ENCODE measurements around the gene NPEPL1. TPM values are rescaled to one million over a fixed set of nuclear protein-coding genes. Genes with fewer than 3 reads are reported as not detected.

The NPEPL1 gene
- polyA plus RNA-seq, 1 donor (not counting 4 experiments of a cell fraction or from before 2014, with no cell fraction given), result 4.4 TPM

- H2AFZ ChIP-seq (ENCODE audit: control insufficient read depth, low read length), result no peak overlapping the region
- H3K9ac ChIP-seq (ENCODE audit: control insufficient read depth, extremely low read depth, insufficient read depth, low read length), result no peak overlapping the region
- FAIRE-seq (no peak), DNase-seq (ENCODE audit: low read depth, low spot score) (no peak)
- H3K4me1 ChIP-seq (ENCODE audit: control insufficient read depth, extremely low read depth, insufficient read depth, low read length), result no peaks in the 10 kb centered on the region
- dilution Hi-C loops (cut with MboI; ENCODE audit: extremely low pct_ligation_motif_present, low sequenced_read_pairs), result no loop called here
- no peak overlapping the region for H3K4me2 ChIP-seq (ENCODE audit: control insufficient read depth, extremely low read depth, insufficient read depth, low read depth, low read length)
- TF ChIP-seq, protein P1, sequence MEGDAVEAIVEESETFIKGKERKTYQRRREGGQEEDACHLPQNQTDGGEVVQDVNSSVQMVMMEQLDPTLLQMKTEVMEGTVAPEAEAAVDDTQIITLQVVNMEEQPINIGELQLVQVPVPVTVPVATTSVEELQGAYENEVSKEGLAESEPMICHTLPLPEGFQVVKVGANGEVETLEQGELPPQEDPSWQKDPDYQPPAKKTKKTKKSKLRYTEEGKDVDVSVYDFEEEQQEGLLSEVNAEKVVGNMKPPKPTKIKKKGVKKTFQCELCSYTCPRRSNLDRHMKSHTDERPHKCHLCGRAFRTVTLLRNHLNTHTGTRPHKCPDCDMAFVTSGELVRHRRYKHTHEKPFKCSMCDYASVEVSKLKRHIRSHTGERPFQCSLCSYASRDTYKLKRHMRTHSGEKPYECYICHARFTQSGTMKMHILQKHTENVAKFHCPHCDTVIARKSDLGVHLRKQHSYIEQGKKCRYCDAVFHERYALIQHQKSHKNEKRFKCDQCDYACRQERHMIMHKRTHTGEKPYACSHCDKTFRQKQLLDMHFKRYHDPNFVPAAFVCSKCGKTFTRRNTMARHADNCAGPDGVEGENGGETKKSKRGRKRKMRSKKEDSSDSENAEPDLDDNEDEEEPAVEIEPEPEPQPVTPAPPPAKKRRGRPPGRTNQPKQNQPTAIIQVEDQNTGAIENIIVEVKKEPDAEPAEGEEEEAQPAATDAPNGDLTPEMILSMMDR (optimal IDR thresholded peaks at IDR 0.05 in 1 of 3, IDR thresholded peaks at IDR 0.05 in 1 of 3, conservative IDR thresholded peaks at IDR 0.05 in 1 of 3; ENCODE audit: extremely low read depth in 1 of 3, insufficient read depth in 2 of 3, low read length in 3 of 3), result no peak
- no peak for TF ChIP-seq EZH2 (IDR thresholded peaks at IDR 0.05; ENCODE audit: low read length)
- H3K79me2 ChIP-seq (ENCODE audit: control insufficient read depth, insufficient read depth, low read length), result no peaks in the 10 kb centered on the region
- no peak overlapping the region for H3K4me3 ChIP-seq (ENCODE audit: control insufficient read depth in 2 of 3, extremely low read depth in 1 of 3, insufficient read depth in 2 of 3, low read depth in 1 of 3, low read length in 3 of 3)
- H3K27ac ChIP-seq (ENCODE audit: control insufficient read depth, insufficient read depth, low read length), result no peak overlapping the region
- no peaks in the 10 kb centered on the region for H3K9me1 ChIP-seq (ENCODE audit: control insufficient read depth, extremely low read depth, insufficient read depth, low read length)
- H3K36me3 ChIP-seq (ENCODE audit: control insufficient read depth in 2 of 2, extremely low read depth in 1 of 2, insufficient read depth in 2 of 2, low read length in 2 of 2), result no peaks in the 10 kb centered on the region
- H3K9me3 ChIP-seq (ENCODE audit: control insufficient read depth, low read depth, low read length), result no peaks in the 10 kb centered on the region
- no peaks in the 10 kb centered on the region for H4K20me1 ChIP-seq (ENCODE audit: control insufficient read depth, extremely low read depth, insufficient read depth, low read length)
- H3K27me3 ChIP-seq (ENCODE audit: control insufficient read depth, extremely low read depth, insufficient read depth, low read length), result peaks cover 3% of the 10 kb centered on the region
These were observed 22.8 kb downstream of the NPEPL1 start for GRCh38 chr20:58715391-58715800.

GRCh38 chr20:58715801-58716475, 23.3 kb downstream of the NPEPL1 start:
- Histone ChIP-seq H3K36me3 (ENCODE audit: control insufficient read depth in 2 of 2, extremely low read depth in 1 of 2, insufficient read depth in 2 of 2, low read length in 2 of 2) (no peaks in the 10 kb centered on the region), H3K4me2 (ENCODE audit: control insufficient read depth, extremely low read depth, insufficient read depth, low read depth, low read length) (no peak overlapping the region), H4K20me1 (ENCODE audit: control insufficient read depth, extremely low read depth, insufficient read depth, low read length) (no peaks in the 10 kb centered on the region), H2AFZ (ENCODE audit: control insufficient read depth, low read length) (no peak overlapping the region), H3K9me3 (ENCODE audit: control insufficient read depth, low read depth, low read length) (no peaks in the 10 kb centered on the region), H3K27ac (ENCODE audit: control insufficient read depth, insufficient read depth, low read length) (no peak overlapping the region), H3K9me1 (ENCODE audit: control insufficient read depth, extremely low read depth, insufficient read depth, low read length) (no peaks in the 10 kb centered on the region), H3K79me2 (ENCODE audit: control insufficient read depth, insufficient read depth, low read length) (no peaks in the 10 kb centered on the region), H3K4me1 (ENCODE audit: control insufficient read depth, extremely low read depth, insufficient read depth, low read length) (no peaks in the 10 kb centered on the region), H3K27me3 (ENCODE audit: control insufficient read depth, extremely low read depth, insufficient read depth, low read length) (peaks cover 3% of the 10 kb centered on the region), H3K4me3 (ENCODE audit: control insufficient read depth in 2 of 3, extremely low read depth in 1 of 3, insufficient read depth in 2 of 3, low read depth in 1 of 3, low read length in 3 of 3) (no peak overlapping the region), H3K9ac (ENCODE audit: control insufficient read depth, extremely low read depth, insufficient read depth, low read length) (no peak overlapping the region)
- no peak for DNase-seq (ENCODE audit: low read depth, low spot score)
- no peak for FAIRE-seq
- TF ChIP-seq, protein P1 (optimal IDR thresholded peaks at IDR 0.05 in 1 of 3, IDR thresholded peaks at IDR 0.05 in 1 of 3, conservative IDR thresholded peaks at IDR 0.05 in 1 of 3; ENCODE audit: extremely low read depth in 1 of 3, insufficient read depth in 2 of 3, low read length in 3 of 3), result no peak
- TF ChIP-seq EZH2 (IDR thresholded peaks at IDR 0.05; ENCODE audit: low read length), result no peak
- dilution Hi-C loops (cut with MboI; ENCODE audit: extremely low pct_ligation_motif_present, low sequenced_read_pairs), result no loop called here
